Measurements from ENCODE around the gene CCDC178.

GRCh38 chr18:33275843-33276242, 164.7 kb downstream of the CCDC178 start:
- no peak for TF ChIP-seq POLR2A (IDR thresholded peaks at IDR 0.05)
- TF ChIP-seq, protein P1, sequence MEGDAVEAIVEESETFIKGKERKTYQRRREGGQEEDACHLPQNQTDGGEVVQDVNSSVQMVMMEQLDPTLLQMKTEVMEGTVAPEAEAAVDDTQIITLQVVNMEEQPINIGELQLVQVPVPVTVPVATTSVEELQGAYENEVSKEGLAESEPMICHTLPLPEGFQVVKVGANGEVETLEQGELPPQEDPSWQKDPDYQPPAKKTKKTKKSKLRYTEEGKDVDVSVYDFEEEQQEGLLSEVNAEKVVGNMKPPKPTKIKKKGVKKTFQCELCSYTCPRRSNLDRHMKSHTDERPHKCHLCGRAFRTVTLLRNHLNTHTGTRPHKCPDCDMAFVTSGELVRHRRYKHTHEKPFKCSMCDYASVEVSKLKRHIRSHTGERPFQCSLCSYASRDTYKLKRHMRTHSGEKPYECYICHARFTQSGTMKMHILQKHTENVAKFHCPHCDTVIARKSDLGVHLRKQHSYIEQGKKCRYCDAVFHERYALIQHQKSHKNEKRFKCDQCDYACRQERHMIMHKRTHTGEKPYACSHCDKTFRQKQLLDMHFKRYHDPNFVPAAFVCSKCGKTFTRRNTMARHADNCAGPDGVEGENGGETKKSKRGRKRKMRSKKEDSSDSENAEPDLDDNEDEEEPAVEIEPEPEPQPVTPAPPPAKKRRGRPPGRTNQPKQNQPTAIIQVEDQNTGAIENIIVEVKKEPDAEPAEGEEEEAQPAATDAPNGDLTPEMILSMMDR (IDR thresholded peaks at IDR 0.05), result no peak

Measured in esophagus squamous epithelium (tissue), 4 donors.